K562 (cell line): ENCODE data around the gene ELOVL7. TPM values are rescaled to one million over a fixed set of nuclear protein-coding genes. Genes with fewer than 3 reads are reported as not detected.

Source experiments
- CAMTA2 ChIP-seq: fragments of 250-450 bp; sonication (Bioruptor Pico); conservative IDR thresholded peaks from 2 replicates; pipeline ENCODE4 v1.5.1; 2022
- ETS2 ChIP-seq: IDR thresholded peaks from 2 replicates; pipeline ENCODE4 v1.6.1; 2016; ENCODE audit warnings: borderline replicate concordance, missing genetic modification characterization, mild to moderate bottlenecking, moderate library complexity, missing compliant biosample characterization; ENCODE audit not compliant: poor library complexity, severe bottlenecking
- EWSR1 ChIP-seq: fragments of 450-650 bp; IDR thresholded peaks from 2 replicates; pipeline ENCODE4 v1.6.1; 2018; ENCODE audit warnings: borderline replicate concordance, mild to moderate bottlenecking, low read depth, moderate library complexity; ENCODE audit not compliant: partially characterized antibody
- KLF6 ChIP-seq: fragments of 250-450 bp; sonication (Bioruptor Pico); IDR thresholded peaks from 2 replicates; pipeline ENCODE4 v1.4.0; 2020; ENCODE audit warnings: mild to moderate bottlenecking, moderate library complexity, borderline replicate concordance
- MXI1 ChIP-seq: IDR thresholded peaks from 2 replicates; pipeline ENCODE4 v1.6.1; 2011; ENCODE audit warnings: low read depth, mild to moderate bottlenecking, improper control_type of control experiment, low read length
- NFE2 ChIP-seq: IDR thresholded peaks from 2 replicates; pipeline ENCODE4 v1.6.1; 2014; ENCODE audit warnings: antibody characterized with exemption, low read depth
- ZNF644 ChIP-seq: fragments of 200-800 bp; sonication (Bioruptor generic); IDR thresholded peaks from 2 replicates; pipeline ENCODE4 v1.6.1; 2016; ENCODE audit warnings: low read depth, missing genetic modification characterization, missing compliant biosample characterization
- ZNF699 ChIP-seq: fragments of 250-450 bp; sonication (Bioruptor Pico); IDR thresholded peaks from 2 replicates; pipeline ENCODE4 v1.8.0; 2021; ENCODE audit warnings: mild to moderate bottlenecking, moderate library complexity; ENCODE audit not compliant: insufficient replicate concordance
- polyA plus RNA-seq, 8 experiments: library from polyadenylated mRNA; depleted of rRNA in 4 of 8; stranded (reverse) in 5 of 8; unstranded in 3 of 8; fragments of >200 nt; fragmentation: Nextera tagmentation in 2 of 8; fragmentation: Illumina TruSeq in 1 of 8; extraction: Ambion mirVana in 2 of 8; extraction: Trizol in 1 of 8; gene quantifications; 2 replicates each; pipeline versions ENCODE4 v1.2.1 to v1.2.3, GENCODE V29; 2011 to 2014; ENCODE audit warnings: inconsistent platforms in 1 of 8, missing spikeins in 1 of 8
- total RNA-seq, 7 experiments: library from RNA; depleted of rRNA in 6 of 7; stranded (reverse); fragments of >200 nt in 6 of 7; fragmentation: Illumina TruSeq in 2 of 7; extraction: Trizol in 2 of 7; gene quantifications; 2 replicates each; pipeline versions ENCODE4 v1.2.1 to v1.2.3, GENCODE V29; 2011 to 2021; ENCODE audit warnings: low replicate concordance in 1 of 7
- TF ChIP-seq, protein P1 (sequence below): fragments of 250-450 bp; sonication (Bioruptor Pico); IDR thresholded peaks from 2 replicates; pipeline ENCODE4 v1.5.0; 2021; ENCODE audit warnings: mild to moderate bottlenecking, moderate library complexity
- TF ChIP-seq, protein P2 (sequence below): fragments of 250-450 bp; sonication (Bioruptor Pico); IDR thresholded peaks from 2 replicates; pipeline ENCODE4 v1.8.0; 2021; ENCODE audit warnings: moderate library complexity, mild to moderate bottlenecking, inconsistent platforms
- TF ChIP-seq, protein P3 (sequence below), 2 experiments: fragments of 200-800 bp in 1 of 2; sonication (Bioruptor generic) in 1 of 2; sonication (generic) in 1 of 2; formaldehyde crosslinking in 1 of 2; IDR thresholded peaks in 1 of 2; conservative IDR thresholded peaks in 1 of 2; 2 replicates each; pipeline versions ENCODE4 v1.5.0 to v1.6.1; 2016 to 2020; ENCODE audit warnings: missing compliant biosample characterization in 1 of 2, missing genetic modification characterization in 1 of 2, missing genetic modification reagents in 1 of 2
- TF ChIP-seq, protein P4 (sequence below), 2 experiments: IDR thresholded peaks in 1 of 2; conservative IDR thresholded peaks in 1 of 2; 2 replicates each; pipeline ENCODE4 v1.6.1; 2016; ENCODE audit warnings: low read depth in 2 of 2, mild to moderate bottlenecking in 1 of 2, missing compliant biosample characterization in 1 of 2, missing genetic modification characterization in 1 of 2, moderate library complexity in 1 of 2
- TF ChIP-seq, protein P5 (sequence below): fragments of 250-450 bp; sonication (Bioruptor Pico); IDR thresholded peaks from 2 replicates; pipeline ENCODE4 v1.8.0; 2022; ENCODE audit warnings: moderate library complexity, mild to moderate bottlenecking, inconsistent platforms

The ELOVL7 gene
- total and polyA plus RNA-seq, 9 of the 15 experiments (the other 6 are each of a cell fraction or from before 2014, with no cell fraction given) = 4.5 to 12.3 (median 6.9) TPM

DNA sequence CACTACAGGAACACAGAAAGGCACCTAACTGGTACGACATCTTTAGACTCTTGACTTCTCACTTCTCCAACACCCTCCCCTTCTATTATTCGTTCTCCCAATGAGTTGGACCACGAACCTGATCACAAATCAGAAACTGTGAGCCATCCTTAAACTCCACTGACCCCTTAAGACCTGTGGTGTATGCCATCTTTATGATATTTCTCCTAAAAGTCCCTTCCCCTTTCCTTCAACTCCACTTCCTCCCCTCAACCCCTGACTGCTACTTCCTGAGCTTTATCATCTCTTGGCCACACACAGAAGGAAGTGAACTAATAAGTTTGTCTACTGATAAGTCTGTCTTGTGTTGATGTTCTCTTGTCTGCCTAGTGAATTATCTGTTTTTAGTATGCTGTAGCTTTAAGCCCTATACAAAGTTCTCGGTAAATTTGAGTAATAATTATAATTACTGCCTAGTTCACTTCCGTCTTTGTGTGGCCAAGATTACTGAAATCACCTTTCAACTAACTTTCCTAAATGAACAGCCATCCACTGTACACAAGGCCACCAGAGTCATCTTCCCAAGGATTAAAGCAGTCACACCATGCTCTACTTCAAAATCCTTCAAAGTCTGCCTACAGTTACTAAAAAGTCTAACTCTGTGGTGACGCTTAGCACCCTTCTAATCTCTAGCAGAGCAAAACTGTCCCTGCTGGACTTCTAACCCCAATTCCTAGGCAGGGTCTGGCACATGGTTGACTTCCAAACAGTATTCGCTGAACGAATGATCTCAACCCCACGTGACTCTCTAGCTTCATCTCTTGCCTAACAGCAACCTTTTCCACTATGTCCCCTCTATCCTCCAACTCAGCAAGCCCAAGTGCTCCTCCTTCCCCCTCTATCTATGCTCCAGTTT lies 23.2 kb downstream of the ELOVL7 start (continued):
- TF ChIP-seq, protein P1, sequence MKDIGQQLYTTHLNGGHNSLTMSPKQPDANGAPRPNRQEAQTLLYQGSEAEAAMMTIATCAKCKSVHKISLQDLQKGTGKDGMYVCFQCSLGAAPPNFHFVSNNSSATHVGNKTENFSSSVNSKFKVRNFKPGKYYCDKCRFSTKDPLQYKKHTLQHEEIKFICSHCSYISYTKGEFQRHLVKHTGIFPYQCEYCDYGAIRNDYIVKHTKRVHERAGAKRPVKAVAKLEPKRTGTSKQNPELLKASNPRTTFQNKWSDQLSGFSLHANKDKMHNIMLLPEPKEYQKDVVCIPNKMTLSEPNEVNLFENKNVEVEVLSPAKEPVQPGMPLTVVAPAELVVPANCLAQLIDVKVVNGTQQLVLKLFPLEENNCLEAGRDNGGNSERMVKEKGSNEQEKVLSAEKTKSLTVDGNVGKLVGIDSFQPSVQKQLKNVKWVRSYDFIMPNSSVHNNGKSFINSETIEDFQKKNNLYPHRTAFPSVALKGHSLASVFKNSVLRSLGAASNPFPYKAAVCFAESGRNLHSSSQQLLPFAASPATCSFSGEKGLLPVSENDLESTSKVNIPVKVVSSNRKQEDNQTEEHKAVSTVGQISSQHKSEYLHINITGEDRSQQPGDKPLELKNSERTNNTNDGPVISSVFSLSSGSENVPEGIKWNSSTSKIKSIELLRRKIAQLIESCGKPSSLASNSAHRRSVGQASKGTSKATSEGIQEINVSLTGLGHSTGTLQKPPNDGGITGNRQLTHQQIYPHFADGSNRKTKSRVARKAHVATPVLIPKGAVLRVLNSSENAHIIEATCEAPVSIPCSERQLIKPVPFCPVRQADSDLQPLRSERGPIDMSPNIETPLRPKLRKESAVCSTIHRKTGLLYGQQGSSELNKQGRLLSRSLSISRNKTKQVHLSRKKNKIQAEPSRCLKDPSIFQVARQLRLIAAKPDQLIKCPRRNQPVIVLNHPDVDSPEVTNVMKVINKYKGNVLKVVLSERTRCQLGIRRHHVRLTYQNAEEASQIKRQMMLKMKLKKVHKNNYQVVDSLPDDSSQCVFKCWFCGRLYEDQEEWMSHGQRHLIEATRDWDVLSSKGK = no peak
- TF ChIP-seq, protein P2, sequence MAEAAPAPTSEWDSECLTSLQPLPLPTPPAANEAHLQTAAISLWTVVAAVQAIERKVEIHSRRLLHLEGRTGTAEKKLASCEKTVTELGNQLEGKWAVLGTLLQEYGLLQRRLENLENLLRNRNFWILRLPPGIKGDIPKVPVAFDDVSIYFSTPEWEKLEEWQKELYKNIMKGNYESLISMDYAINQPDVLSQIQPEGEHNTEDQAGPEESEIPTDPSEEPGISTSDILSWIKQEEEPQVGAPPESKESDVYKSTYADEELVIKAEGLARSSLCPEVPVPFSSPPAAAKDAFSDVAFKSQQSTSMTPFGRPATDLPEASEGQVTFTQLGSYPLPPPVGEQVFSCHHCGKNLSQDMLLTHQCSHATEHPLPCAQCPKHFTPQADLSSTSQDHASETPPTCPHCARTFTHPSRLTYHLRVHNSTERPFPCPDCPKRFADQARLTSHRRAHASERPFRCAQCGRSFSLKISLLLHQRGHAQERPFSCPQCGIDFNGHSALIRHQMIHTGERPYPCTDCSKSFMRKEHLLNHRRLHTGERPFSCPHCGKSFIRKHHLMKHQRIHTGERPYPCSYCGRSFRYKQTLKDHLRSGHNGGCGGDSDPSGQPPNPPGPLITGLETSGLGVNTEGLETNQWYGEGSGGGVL (CRISPR knock-in tag) = no peak
- TF ChIP-seq EWSR1 (no peak), MXI1 (no peak), ZNF699 (no peak), NFE2 (no peak), CAMTA2 (CRISPR knock-in tag) (no peak), ZNF644 (peak; percentile 26; the same call in 1 of the 2 replicates), ETS2 (tag) (no peak), KLF6 (CRISPR knock-in tag) (no peak)
- TF ChIP-seq, protein P3, sequence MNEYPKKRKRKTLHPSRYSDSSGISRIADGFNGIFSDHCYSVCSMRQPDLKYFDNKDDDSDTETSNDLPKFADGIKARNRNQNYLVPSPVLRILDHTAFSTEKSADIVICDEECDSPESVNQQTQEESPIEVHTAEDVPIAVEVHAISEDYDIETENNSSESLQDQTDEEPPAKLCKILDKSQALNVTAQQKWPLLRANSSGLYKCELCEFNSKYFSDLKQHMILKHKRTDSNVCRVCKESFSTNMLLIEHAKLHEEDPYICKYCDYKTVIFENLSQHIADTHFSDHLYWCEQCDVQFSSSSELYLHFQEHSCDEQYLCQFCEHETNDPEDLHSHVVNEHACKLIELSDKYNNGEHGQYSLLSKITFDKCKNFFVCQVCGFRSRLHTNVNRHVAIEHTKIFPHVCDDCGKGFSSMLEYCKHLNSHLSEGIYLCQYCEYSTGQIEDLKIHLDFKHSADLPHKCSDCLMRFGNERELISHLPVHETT (CRISPR knock-in tag; conservative IDR thresholded peaks at IDR 0.05 in 1 of 2, IDR thresholded peaks at IDR 0.05 in 1 of 2) = peak in 1 of 2 experiments; percentile 27; a peak in 1 of 4 replicates
- TF ChIP-seq, protein P4, sequence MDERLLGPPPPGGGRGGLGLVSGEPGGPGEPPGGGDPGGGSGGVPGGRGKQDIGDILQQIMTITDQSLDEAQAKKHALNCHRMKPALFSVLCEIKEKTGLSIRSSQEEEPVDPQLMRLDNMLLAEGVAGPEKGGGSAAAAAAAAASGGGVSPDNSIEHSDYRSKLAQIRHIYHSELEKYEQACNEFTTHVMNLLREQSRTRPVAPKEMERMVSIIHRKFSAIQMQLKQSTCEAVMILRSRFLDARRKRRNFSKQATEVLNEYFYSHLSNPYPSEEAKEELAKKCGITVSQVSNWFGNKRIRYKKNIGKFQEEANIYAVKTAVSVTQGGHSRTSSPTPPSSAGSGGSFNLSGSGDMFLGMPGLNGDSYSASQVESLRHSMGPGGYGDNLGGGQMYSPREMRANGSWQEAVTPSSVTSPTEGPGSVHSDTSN (CRISPR knock-in tag; IDR thresholded peaks at IDR 0.05; ENCODE audit: low read depth) = no peak
- TF ChIP-seq, protein P4 (tag; conservative IDR thresholded peaks at IDR 0.05; ENCODE audit: low read depth) = peak; percentile 87
- TF ChIP-seq, protein P5, sequence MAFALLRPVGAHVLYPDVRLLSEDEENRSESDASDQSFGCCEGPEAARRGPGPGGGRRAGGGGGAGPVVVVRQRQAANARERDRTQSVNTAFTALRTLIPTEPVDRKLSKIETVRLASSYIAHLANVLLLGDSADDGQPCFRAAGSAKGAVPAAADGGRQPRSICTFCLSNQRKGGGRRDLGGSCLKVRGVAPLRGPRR (CRISPR knock-in tag) = no peak
